ENCODE measurements around the gene C8G.

DNA sequence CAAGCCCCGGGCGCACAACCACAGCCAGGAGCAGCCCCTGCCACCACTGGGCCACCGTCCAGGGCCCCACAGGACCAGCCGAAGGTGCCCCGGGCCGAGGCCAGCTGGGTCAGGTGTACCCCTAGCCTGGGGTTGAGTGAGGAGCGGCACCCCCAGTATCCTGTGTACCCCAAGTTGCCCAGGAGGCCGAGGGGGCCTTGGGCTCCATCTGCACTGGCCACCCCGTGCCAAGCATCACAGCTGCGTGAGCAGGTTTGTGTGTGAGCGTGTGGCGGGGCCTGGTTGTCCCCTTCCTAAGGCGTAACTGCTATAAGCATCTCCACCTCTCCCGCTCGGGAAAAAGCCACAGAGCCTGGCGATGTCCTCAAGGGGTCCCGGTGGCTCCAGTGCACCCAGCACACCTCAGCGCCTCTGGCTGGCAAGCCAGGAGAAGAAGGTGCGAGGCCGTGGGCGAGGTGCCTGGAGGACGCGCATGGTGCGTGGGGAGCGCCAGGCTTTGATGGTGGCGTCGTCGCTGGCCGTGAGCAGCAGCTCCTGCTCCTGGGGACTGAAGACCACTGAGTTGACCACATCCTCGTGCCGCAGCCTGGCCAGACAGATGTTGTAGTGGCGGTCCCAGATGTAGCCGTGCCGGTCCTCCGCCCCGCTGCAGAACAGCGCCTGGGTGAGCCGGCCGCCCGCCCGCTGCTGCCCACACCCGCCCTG lies 4.4 kb upstream of the C8G start:
- TF ChIP-seq EGR1 (IDR thresholded peaks at IDR 0.05; ENCODE audit: low read depth) (no peak), TCF7L2 (IDR thresholded peaks at IDR 0.05; ENCODE audit: borderline replicate concordance, extremely low read depth, insufficient read depth, insufficient read length) (no peak), JUND (IDR thresholded peaks at IDR 0.05) (no peak)
